K562 (cell line): ENCODE measurements around the gene SHISAL1. TPM values are rescaled to one million over a fixed set of nuclear protein-coding genes. Genes with fewer than 3 reads are reported as not detected.

Experiments used
- AFF1 ChIP-seq, 2 experiments: fragments of 450-650 bp; IDR thresholded peaks; 2 replicates each; pipeline ENCODE4 v1.6.1; 2018; ENCODE audit warnings: mild to moderate bottlenecking in 2 of 2, low read depth in 1 of 2; ENCODE audit not compliant: partially characterized antibody in 2 of 2
- HNRNPUL1 ChIP-seq: fragments of 200-400 bp; formaldehyde crosslinking; IDR thresholded peaks from 2 replicates; pipeline ENCODE4 v1.6.1; 2017; ENCODE audit warnings: low read length
- MYNN ChIP-seq, 2 experiments: sonication (generic); formaldehyde crosslinking in 1 of 2; IDR thresholded peaks; 2 replicates each; pipeline versions ENCODE4 v1.5.0 to v1.6.1; 2016 to 2020; ENCODE audit warnings: antibody characterized with exemption in 1 of 2, missing genetic modification reagents in 1 of 2
- SMC3 ChIP-seq: conservative IDR thresholded peaks from 2 replicates; pipeline ENCODE4 v1.6.1; 2011; ENCODE audit warnings: low read depth, low read length, improper control_type of control experiment; ENCODE audit not compliant: insufficient read depth
- STAT5B ChIP-seq: fragments of 250-450 bp; sonication (Bioruptor Pico); IDR thresholded peaks from 2 replicates; pipeline ENCODE4 v1.8.0; 2021; ENCODE audit warnings: mild to moderate bottlenecking, inconsistent platforms
- ZC3H8 ChIP-seq: fragments of 450-650 bp; IDR thresholded peaks from 2 replicates; pipeline ENCODE4 v1.6.1; 2017
- ZNF175 ChIP-seq: fragments of 200-800 bp; sonication (Bioruptor generic); IDR thresholded peaks from 2 replicates; pipeline ENCODE4 v1.6.1; 2016; ENCODE audit warnings: low read depth, mild to moderate bottlenecking, missing genetic modification characterization, missing compliant biosample characterization
- ZNF644 ChIP-seq: fragments of 200-800 bp; sonication (Bioruptor generic); IDR thresholded peaks from 2 replicates; pipeline ENCODE4 v1.6.1; 2016; ENCODE audit warnings: low read depth, missing genetic modification characterization, missing compliant biosample characterization
- polyA plus RNA-seq, 8 experiments: library from polyadenylated mRNA; depleted of rRNA in 4 of 8; stranded (reverse) in 5 of 8; unstranded in 3 of 8; fragments of >200 nt; fragmentation: Nextera tagmentation in 2 of 8; fragmentation: Illumina TruSeq in 1 of 8; extraction: Ambion mirVana in 2 of 8; extraction: Trizol in 1 of 8; gene quantifications; 2 replicates each; pipeline versions ENCODE4 v1.2.1 to v1.2.3, GENCODE V29; 2011 to 2014; ENCODE audit warnings: inconsistent platforms in 1 of 8, missing spikeins in 1 of 8
- total RNA-seq, 7 experiments: library from RNA; depleted of rRNA in 6 of 7; stranded (reverse); fragments of >200 nt in 6 of 7; fragmentation: Illumina TruSeq in 2 of 7; extraction: Trizol in 2 of 7; gene quantifications; 2 replicates each; pipeline versions ENCODE4 v1.2.1 to v1.2.3, GENCODE V29; 2011 to 2021; ENCODE audit warnings: low replicate concordance in 1 of 7
- TF ChIP-seq, protein P1 (sequence below): fragments of 450-650 bp; IDR thresholded peaks from 2 replicates; pipeline ENCODE4 v1.7.1; 2018; ENCODE audit warnings: mild to moderate bottlenecking, low read depth; ENCODE audit not compliant: partially characterized antibody

SHISAL1 gene
- total and polyA plus RNA-seq, 9 of the 15 experiments (the other 6 are each of a cell fraction or from before 2014, with no cell fraction given): not detected

GRCh38 chr22:44214764-44215163 lies 98.0 kb downstream of the SHISAL1 start (continued):
- TF ChIP-seq ZNF175 (CRISPR knock-in tag): no peak
- no peak for TF ChIP-seq ZNF644 (tag)
- no peak for TF ChIP-seq AFF1 (IDR thresholded peaks at IDR 0.05; ENCODE audit: low read depth in 1 of 2, partially characterized antibody in 2 of 2)
- no peak for TF ChIP-seq SMC3
- no peak for TF ChIP-seq HNRNPUL1
- TF ChIP-seq, protein P1, sequence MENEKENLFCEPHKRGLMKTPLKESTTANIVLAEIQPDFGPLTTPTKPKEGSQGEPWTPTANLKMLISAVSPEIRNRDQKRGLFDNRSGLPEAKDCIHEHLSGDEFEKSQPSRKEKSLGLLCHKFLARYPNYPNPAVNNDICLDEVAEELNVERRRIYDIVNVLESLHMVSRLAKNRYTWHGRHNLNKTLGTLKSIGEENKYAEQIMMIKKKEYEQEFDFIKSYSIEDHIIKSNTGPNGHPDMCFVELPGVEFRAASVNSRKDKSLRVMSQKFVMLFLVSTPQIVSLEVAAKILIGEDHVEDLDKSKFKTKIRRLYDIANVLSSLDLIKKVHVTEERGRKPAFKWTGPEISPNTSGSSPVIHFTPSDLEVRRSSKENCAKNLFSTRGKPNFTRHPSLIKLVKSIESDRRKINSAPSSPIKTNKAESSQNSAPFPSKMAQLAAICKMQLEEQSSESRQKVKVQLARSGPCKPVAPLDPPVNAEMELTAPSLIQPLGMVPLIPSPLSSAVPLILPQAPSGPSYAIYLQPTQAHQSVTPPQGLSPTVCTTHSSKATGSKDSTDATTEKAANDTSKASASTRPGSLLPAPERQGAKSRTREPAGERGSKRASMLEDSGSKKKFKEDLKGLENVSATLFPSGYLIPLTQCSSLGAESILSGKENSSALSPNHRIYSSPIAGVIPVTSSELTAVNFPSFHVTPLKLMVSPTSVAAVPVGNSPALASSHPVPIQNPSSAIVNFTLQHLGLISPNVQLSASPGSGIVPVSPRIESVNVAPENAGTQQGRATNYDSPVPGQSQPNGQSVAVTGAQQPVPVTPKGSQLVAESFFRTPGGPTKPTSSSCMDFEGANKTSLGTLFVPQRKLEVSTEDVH: no peak
- no peak for TF ChIP-seq ZC3H8
- TF ChIP-seq STAT5B: no peak
- TF ChIP-seq MYNN (IDR thresholded peaks at IDR 0.05): no peak
- TF ChIP-seq MYNN (CRISPR knock-in tag; IDR thresholded peaks at IDR 0.05): no peak
- TF ChIP-seq, all 486 proteins: peak for 0
